Lung (tissue), 12 donors: ENCODE data around the gene ITGBL1. TPM values are rescaled to one million over a fixed set of nuclear protein-coding genes. Genes with fewer than 3 reads are reported as not detected.

Experiments
- ATAC-seq: fragments of 200-7000 bp; cut with Tn5 transposase; one replicate; pipeline ENCODE4 v1.9.1; 2020; ENCODE audit warnings: moderate number of reproducible peaks; ENCODE audit not compliant: insufficient read depth, low FRiP score
- DNase-seq, 3 donors: peaks; one replicate each; pipeline ENCODE4 v3.0.0-alpha.2; 2013 to 2017
- H3K27ac ChIP-seq, 2 donors: one replicate each; pipeline ENCODE4 v1.5.1; 2013; ENCODE audit warnings: mild to moderate bottlenecking in 2 of 2, moderate library complexity in 2 of 2, control low read depth in 1 of 2, inconsistent platforms in 1 of 2, low read depth in 1 of 2, low read length in 1 of 2
- H3K27me3 ChIP-seq, 3 donors: one replicate each; pipeline ENCODE4 v1.5.1; 2013; ENCODE audit warnings: low read length in 2 of 3; ENCODE audit not compliant: control insufficient read depth in 3 of 3, insufficient read depth in 3 of 3
- H3K36me3 ChIP-seq, 4 donors: one replicate each; pipeline ENCODE4 v1.5.1; 2013; ENCODE audit warnings: low read length in 4 of 4, mild to moderate bottlenecking in 1 of 4, moderate library complexity in 1 of 4; ENCODE audit not compliant: control insufficient read depth in 4 of 4, insufficient read depth in 4 of 4
- H3K4me1 ChIP-seq, 5 donors: one replicate each; pipeline ENCODE4 v1.5.1; 2013; ENCODE audit warnings: low read length in 5 of 5, mild to moderate bottlenecking in 2 of 5, moderate library complexity in 1 of 5; ENCODE audit not compliant: control insufficient read depth in 5 of 5, insufficient read depth in 5 of 5
- H3K4me3 ChIP-seq: one replicate; pipeline ENCODE4 v1.5.1; 2013; ENCODE audit warnings: mild to moderate bottlenecking, control low read depth, moderate library complexity
- H3K9ac ChIP-seq, 2 donors: one replicate each; pipeline ENCODE4 v1.5.1; 2013; ENCODE audit warnings: low read length in 2 of 2, control low read depth in 1 of 2; ENCODE audit not compliant: insufficient read depth in 1 of 2
- H3K9me3 ChIP-seq, 4 donors: one replicate each; pipeline ENCODE4 v1.5.1; 2013; ENCODE audit warnings: low read length in 3 of 4, mild to moderate bottlenecking in 1 of 4, moderate library complexity in 1 of 4; ENCODE audit not compliant: control insufficient read depth in 4 of 4, insufficient read depth in 3 of 4
- CTCF ChIP-seq: IDR thresholded peaks from 2 replicates; pipeline ENCODE4 v1.5.1; 2012; ENCODE audit warnings: mild to moderate bottlenecking; ENCODE audit errors: control extremely low read depth, extremely low read depth
- WGBS, 2 donors: extraction: QIAGEN DNeasy Blood & Tissue Kit; methylation state at CpG; one replicate each; pipeline ENCODE4 v1.1.7; 2013; 5-methylcytosine and 5-hydroxymethylcytosine counted together
- polyA plus RNA-seq, 2 donors: library from polyadenylated mRNA; stranded (reverse); fragments of 200-250 nt; gene quantifications; one replicate each; pipeline ENCODE4 v1.2.1, GENCODE V29; 2013
- total RNA-seq, 2 donors: library from RNA; depleted of rRNA in 1 of 2; stranded (reverse); fragments of >200 nt in 1 of 2; gene quantifications; one replicate each; pipeline ENCODE4 v1.2.1, GENCODE V29; 2014 to 2021
- donor health status: control.
- donor health status: control.
- donor health status: Bipolar disorder and iron deficiency.
- donor health status: healthy.
- donor health status: DM: yes; HTN: yes; CAD: no.

The ITGBL1 gene
- total and polyA plus RNA-seq, 4 donors = 1.1 to 7.2 (median 4.0) TPM

DNA sequence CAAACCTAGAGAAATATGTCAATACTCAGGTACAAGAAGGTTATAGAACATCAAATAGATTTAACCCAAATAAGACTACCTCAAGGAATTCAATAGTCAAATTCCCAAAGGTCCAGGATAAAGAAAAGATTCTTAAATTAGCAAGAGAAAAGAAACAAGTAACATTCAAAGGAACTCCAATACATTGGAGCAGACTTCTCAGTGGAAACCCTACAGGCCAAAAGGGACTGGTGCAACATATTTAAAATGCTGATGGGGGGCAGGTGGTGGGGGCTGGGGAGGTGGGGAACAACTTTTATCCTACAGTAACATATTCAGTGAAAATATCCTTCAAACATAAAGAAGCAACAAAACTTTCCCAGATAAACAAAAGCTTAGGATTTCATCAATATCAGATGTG, 23.1 kb downstream of the ITGBL1 start:
- no peak for TF ChIP-seq CTCF
- no peak for ATAC-seq
- Histone ChIP-seq H3K27me3 (no peaks in the 10 kb centered on the region), H3K9me3 (peaks cover 0 to 3% (median 0%) of the 10 kb centered on the region in 4 donors), H3K4me3 (no peak overlapping the region), H3K36me3 (no peaks in the 10 kb centered on the region), H3K27ac (no peak overlapping the region), H3K4me1 (no peaks in the 10 kb centered on the region), H3K9ac (no peak overlapping the region)
- DNase-seq = no peak

DNA sequence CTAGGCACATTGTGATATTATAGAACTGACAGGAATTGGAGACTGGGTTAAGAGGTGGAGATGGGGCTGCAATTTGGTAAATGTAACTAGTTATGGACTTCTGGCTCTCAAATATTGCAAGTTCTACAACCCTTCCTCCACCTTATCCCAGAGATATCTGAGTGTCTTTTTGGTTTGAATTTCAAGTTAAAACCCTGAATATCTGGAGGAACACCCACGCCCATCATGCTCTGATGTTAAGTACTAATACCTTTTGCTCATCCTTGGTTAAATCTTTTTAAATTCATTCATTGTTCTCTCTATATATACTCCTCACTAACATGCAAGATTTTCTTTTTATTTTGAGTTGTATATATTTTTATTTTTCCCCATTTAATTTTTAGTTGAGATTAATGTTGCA, 28.9 kb downstream of the ITGBL1 start:
- no peak for ATAC-seq
- Histone ChIP-seq H3K4me3 (no peak overlapping the region), H3K27me3 (no peaks in the 10 kb centered on the region), H3K9me3 (no peaks in the 10 kb centered on the region), H3K4me1 (no peaks in the 10 kb centered on the region), H3K36me3 (no peaks in the 10 kb centered on the region), H3K9ac (no peak overlapping the region), H3K27ac (no peak overlapping the region)
- 68 to 83% methylated on average over 1 of the region's 1 CpG for WGBS, 2 donors
- no peak for DNase-seq
- no peak for TF ChIP-seq CTCF

- ATAC-seq = no peak
- H3K27me3 ChIP-seq = no peaks in the 10 kb centered on the region
- no peaks in the 10 kb centered on the region for H3K9me3 ChIP-seq
- TF ChIP-seq CTCF = no peak
- no peak for DNase-seq
- no peak overlapping the region for H3K4me3 ChIP-seq
- H3K27ac ChIP-seq = no peak overlapping the region
- H3K9ac ChIP-seq = no peak overlapping the region
- 85 to 88% methylated on average over 1 of the region's 1 CpG for WGBS, 2 donors
- H3K4me1 ChIP-seq = no peaks in the 10 kb centered on the region
- no peaks in the 10 kb centered on the region for H3K36me3 ChIP-seq
These were observed 34.4 kb downstream of the ITGBL1 start for GRCh38 chr13:101486708-101487437.

DNA sequence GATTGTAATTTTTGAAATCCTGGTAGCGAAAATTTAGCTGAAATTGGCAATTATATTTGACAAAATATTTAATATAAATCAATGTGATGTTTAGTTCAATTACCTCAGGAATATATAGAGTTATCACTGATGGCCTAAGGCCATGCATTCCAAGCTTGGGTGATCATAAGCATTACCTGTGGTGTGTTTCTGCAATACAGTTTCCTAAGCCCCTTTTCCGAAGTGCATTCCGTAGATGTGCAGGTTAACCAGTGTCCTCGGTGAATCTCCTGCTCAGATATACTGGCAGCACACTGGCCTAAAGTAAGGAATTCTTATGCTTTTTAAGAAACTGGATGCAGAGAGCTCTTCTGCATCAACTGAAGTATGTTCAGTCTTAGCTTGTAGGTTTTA, 35.0 kb downstream of the ITGBL1 start:
- TF ChIP-seq CTCF = no peak
- no peak for DNase-seq
- no peaks in the 10 kb centered on the region for H3K9me3 ChIP-seq
- no peaks in the 10 kb centered on the region for H3K36me3 ChIP-seq
- ATAC-seq = no peak
- H3K4me3 ChIP-seq = no peak overlapping the region
- H3K4me1 ChIP-seq = no peaks in the 10 kb centered on the region
- H3K27me3 ChIP-seq = no peaks in the 10 kb centered on the region
- H3K27ac ChIP-seq = no peak overlapping the region
- no peak overlapping the region for H3K9ac ChIP-seq
- WGBS, 2 donors = 90 to 93% methylated on average over 4 of the region's 4 CpGs
